GM18520 (cell line): ENCODE data around the gene MRPL17.
A peak's percentile ranks its signal among the peaks of the same experiment; 100 is the strongest.

Experiments
- ATAC-seq: cut with Tn5 transposase; IDR thresholded peaks from one replicate; pipeline ENCODE4 v1.9.1; 2021; ENCODE audit not compliant: unreplicated experiment

MRPL17 gene

DNA sequence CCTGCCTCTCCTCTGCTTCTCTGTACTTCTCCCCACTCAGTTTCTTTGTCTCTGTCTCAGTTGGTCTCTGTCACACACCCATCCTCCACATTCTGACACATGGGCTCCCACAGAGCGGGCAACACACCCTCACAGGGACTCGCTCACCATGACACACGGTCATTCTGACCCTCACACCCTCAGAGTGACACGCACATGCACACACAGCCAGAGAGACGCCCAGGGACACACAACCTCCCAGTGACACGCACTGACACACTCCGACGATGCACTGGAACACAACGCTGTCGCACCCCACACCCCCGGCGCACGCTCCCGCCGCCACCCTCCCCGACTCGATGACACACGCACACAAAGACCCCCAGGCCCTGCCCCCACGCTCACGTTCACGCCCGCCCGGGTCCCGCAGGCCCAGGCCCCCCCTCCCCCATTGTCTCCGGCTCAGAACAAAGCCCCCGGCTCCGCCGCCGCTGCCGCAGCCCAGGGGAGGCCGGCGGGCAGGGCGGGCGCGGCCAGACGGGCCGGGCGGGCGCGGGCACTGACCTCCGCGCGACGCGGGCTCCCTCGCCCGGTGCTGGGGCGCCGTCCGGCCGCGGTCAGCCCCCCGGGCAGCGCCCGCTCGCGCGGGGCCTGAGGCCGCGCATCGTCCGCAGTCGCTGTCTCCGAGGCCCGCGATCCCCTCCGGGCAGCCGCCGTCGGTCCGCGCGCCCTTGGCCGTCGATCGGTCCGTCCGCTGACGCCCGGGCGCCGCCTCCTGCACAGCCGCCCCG lies 27.9 kb downstream of the MRPL17 start:
- no peak for ATAC-seq

DNA sequence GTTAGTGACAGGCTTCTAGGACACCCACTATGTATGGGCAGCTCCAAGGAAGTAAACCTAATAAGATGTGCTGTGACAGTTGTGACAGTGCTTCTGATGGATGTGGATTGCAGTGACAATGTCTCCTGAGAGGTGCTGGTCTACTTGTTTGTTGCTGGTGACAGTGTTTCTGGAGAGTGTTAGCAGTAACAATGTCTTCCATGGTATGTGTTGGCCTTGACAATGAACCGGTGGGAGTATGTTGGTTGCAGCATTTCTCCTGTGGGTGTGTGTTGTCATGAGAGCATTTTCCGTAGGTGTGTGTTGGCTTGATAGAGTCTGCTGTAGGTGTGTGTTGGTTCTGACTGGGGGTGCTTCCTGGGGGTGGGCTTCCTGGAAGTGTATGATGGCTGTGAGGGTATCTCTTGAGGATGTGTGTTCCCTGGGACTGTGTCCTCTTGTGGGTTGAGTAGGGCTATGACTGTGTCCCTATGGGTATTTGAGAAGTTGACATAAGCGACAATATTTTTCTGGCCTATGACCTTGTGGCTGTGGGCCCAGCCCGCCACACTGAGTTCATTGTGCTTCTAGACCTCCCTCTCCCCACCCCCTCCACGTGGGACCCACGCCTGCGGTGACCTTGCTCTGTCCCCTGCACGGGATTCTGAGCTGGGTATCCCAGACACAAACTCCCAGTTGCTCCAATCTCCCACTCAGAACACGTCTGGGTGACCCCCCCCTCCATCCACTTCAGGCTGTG lies 28.7 kb downstream of the MRPL17 start:
- ATAC-seq: no peak

GRCh38 chr11:6653656-6654055 lies 29.5 kb downstream of the MRPL17 start:
- ATAC-seq: no peak

DNA sequence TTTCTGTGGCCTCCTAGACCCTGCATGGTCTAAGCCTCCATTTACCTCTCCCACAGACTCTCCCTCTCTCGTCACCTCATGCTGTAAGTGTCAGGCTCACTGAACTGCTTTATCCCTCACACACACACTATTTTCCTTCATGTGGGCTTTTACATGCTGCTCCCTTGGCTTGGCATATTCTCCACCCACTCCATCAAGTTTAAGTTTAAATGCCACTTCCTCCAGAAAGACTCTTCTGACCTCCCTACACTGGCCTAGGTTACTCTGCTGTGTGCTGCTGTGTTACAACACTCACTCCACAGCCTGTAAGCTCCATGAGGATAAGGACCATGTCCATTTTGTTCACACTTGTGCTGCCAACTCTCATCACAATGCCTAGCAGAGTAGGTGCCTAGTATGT lies 30.0 kb downstream of the MRPL17 start:
- ATAC-seq: no peak

- ATAC-seq: no peak
These were observed 31.0 kb downstream of the MRPL17 start for GRCh38 chr11:6652182-6652581.

GRCh38 chr11:6650980-6651379 lies 32.2 kb downstream of the MRPL17 start:
- ATAC-seq: no peak

GRCh38 chr11:6650104-6650503 lies 33.0 kb downstream of the MRPL17 start:
- ATAC-seq: no peak

GRCh38 chr11:6648501-6648900 lies 34.6 kb downstream of the MRPL17 start:
- no peak for ATAC-seq

GRCh38 chr11:6647836-6648235 lies 35.3 kb downstream of the MRPL17 start:
- no peak for ATAC-seq

GRCh38 chr11:6646918-6647679 lies 36.0 kb downstream of the MRPL17 start:
- peak; percentile 67 for ATAC-seq

- ATAC-seq: no peak
These were observed 36.6 kb downstream of the MRPL17 start for GRCh38 chr11:6646576-6646917.

- ATAC-seq: no peak
These were observed 37.1 kb downstream of the MRPL17 start for GRCh38 chr11:6646071-6646470.

GRCh38 chr11:6642957-6643356 lies 40.2 kb downstream of the MRPL17 start:
- no peak for ATAC-seq

GRCh38 chr11:6640985-6641701 lies 42.0 kb downstream of the MRPL17 start:
- no peak for ATAC-seq

- ATAC-seq: no peak
These were observed 42.8 kb downstream of the MRPL17 start for GRCh38 chr11:6640036-6640984.

DNA sequence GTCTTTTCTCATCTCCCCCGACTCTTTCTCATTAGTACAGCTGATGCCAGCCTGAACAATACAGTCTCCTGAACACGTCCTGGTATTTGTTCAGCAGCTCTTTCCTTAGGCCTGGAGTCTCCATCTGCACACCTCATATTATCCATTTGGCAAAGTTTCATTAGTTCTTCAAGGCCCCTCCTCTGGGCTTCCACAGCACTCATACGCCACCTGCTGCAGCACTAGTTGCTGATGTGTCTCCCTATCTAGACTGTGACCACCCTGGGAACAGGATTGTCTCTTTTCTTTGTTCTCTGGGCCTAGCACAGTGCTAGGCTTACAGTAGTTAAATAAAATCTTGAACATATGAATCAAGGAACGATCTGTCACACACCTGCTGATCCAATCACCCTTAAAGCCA lies 44.7 kb downstream of the MRPL17 start:
- no peak for ATAC-seq

DNA sequence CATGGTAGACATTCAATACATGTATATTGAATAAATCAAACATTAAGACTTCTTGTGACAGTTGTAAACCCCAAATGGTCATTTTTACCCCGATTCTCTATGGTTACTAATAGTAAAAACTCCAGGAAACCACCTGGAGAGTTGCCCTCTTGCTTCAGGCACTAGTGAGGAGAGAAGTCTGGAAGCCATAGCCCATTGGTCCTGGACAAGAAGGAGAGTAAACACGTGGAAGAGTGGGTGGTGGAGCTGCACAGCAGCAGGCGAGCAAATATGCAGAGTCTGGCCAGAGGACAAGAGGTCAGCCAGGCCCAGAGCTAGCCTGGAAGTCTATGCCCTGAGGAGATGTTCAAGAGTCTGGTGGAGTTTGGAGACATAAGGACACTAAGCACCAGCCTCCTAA lies 45.3 kb downstream of the MRPL17 start:
- no peak for ATAC-seq

- no peak for ATAC-seq
These were observed 46.7 kb downstream of the MRPL17 start for GRCh38 chr11:6636480-6636879.

DNA sequence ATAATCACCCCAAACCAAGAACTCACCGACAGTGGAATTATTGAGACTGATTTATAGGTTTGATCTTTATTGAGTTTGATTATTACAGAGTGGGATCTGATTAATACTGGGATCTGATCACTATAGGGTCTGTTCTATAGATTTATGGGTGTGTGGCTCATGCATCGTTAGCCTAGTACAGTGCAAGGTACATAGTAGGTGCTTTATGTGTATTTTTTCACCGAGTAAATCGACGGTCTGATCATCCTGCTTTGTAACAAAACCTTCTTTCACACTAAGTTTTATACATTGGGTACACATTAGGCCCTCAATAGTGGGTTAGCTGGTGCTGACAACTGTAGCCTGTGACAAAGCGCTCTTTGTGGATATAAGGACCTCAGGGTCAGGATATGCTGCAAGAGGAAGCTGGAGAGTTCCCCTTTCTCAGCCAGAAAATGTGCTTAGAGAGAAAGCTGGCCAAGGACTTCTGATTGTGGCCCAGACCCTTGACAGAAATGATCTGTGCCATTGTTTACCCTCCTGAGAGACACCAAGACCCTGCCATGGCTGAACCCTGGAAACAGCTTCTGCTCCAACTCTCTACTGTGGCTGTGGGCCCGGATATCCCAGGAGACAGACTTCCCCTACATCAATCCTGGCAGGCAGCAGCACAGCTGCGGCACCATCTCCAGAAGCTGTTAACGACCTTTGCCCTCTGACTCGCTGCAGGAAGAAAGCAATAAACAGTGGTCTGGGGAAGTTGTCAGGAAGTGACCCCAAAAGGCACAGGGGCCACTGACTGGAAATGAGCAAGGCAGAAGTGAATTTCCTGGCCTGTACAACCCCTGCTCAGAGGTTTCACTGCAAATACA lies 47.8 kb downstream of the MRPL17 start:
- no peak for ATAC-seq
